HG02588 (cell line): ENCODE data around the gene COL25A1.
"Not testable (repeated sequence)": the region's sequence is repeated elsewhere in the genome, so short reads cannot be mapped to it uniquely, and the experiment has no call there.

Experiments used
- ATAC-seq: cut with Tn5 transposase; IDR thresholded peaks from one replicate; pipeline ENCODE4 v1.9.1; 2021; ENCODE audit warnings: mild to moderate bottlenecking, moderate library complexity; ENCODE audit not compliant: unreplicated experiment

COL25A1 gene

DNA sequence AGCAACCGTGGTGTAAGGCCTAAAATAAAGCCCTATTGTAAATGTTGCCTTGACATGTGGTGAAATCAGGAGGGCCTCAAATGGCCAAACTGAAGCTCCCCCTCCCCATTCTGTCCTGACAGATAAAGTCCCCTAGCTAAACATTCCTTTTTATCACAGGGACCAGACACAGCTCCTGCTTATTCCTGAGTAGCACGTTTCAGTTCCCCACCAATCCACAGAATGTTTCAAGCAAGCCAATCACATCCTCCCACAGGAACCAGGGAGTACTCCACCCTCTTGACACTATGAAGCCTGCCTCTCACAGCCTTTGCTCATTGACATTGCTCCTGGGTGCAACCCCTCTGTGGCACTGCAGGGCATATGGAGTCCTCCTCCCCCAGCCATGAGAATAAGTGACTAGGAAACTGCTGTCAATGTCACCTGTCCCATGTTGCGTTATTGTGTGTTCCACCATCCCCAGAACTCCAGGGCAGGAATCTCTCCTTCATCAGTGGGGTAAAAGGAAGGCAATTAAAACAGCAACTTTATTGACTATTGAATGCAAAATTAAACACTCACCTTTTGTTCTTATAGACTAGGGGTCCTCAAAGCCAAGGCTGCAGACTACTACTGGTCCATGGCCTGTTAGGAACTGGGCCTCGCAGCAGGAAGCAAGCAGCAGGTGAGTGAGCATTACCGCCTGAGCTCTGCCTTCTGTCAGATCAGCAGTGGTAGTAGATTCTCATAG, 128.1 kb downstream of the COL25A1 start:
- no peak for ATAC-seq

DNA sequence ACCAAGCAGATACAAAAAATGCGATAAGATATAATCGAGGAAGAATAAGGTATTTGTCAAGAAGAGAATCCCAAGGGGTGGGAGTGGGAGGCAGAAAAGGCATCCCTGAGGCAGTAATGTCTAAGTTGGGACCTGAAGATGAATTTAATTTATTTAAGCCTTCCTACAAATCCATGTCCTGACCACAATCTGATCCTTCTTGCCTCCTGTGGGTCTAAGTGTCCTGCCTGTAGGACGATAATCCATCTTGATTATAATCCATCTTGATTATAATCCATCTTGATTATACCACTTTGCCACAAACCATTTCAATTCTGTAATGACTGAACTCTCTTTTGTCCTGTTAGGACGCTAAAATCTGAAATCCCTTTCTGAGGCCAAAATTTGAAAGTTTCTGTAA, 130.2 kb downstream of the COL25A1 start:
- ATAC-seq = no peak

DNA sequence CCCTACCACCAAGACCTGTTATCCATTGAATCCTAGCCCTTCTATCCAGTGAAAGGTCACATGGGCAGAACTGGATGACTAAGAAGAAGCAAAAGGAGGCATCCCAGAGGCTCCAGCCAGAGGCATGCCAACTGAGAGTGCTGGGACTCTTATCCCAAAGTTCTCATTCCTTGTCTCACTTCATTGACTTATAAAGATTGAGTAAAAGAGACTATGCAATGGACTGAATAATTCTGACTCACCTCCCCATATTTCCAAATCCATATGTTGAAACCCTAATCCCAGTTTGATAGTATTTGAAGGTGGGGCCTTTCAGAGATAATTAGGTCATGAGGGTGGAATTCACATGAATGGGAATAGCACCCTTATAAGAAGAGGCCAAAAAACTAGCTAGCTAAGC, 131.4 kb downstream of the COL25A1 start:
- ATAC-seq = no peak

DNA sequence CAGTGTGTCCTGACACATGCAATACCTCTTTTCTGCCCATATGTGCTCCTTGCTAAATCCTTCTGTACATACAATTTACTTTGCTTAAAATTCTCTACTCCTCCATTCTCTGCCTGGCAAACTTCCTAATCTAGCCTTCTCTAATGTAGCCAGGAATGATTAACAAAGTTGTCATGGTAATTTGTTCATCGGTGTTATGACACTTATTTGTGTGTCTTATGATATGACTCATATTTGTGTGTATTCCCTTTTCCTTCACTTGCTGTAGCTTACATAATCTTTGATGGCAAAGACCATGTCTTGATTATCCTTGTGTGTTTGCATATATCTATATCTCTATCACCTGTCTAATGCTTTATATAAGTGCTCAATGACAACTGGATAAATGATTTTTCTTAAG, 133.3 kb downstream of the COL25A1 start:
- no peak for ATAC-seq

DNA sequence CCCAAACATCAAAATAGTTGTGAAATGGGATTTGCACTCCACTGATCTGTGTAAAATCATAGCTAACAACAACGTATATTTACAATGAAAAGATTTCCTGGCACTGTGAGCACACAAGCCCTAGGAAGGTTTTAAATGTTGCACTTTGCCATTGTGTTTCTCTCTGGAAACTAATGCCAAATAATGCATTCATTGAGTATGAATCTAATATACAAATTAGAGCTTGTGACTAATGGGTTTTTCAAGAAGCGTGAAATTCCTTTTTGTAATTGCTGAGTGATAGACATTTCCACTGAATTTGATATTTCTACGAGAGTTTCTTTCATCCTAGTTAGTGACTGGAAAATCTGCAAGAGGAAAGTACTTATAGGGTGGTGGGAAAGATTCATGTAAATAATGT, 135.9 kb downstream of the COL25A1 start:
- ATAC-seq = no peak

DNA sequence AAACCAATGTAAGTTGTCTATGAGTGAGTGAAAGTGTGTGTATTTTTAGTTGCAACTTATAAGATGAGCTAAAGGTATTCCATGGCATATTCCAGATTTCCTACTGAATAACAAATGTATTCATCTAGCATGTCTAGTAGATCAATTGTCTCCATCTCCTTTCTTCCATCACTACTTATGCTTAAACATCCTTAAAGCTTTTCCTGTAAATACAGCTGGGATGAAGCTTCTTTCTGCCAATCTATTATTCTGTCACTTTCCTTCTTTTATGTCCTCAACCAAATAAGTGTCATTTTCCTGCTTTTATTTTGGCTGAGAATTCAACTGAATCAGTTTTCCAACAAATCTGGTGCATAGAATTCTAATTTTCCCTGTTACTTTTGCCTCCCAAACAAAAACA, 136.3 kb downstream of the COL25A1 start:
- ATAC-seq = no peak

DNA sequence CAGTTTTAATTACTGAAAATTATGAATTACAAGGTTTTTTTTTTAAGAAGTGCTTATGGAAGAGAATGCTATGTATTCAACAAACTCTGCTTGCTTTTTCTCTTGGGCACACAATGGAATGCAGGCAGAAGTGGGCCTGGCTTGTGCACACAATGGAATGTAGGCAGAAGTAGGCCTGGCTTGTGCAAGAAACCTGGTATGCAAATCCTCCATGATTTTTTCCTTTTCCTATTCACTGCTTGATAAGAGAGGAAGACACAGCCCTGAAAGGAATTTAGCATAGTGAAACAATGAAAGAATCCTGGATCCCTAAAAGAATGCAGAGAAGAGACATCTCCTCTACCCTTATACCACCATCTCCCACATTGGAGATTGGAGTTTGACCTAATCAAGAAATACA, 138.4 kb downstream of the COL25A1 start:
- no peak for ATAC-seq

DNA sequence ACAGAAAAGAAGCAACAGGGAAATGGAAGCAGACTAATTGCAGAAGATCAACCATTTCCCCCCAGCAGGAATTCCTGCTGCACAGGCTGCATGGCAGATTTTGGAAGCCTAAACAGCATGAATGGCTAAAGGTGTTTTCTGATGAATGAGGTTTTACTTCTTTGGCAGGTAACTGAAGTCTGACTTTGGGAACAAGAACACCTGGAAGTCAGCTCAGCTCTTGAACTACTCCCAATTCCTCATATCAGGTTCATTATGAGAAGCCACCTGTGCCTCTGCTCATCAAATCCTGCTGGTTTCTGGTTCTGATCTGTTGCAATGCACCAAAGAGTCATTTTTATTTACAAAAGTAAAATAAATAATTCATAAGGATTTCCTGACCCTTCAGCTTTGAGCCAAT, 139.0 kb downstream of the COL25A1 start:
- no peak for ATAC-seq

DNA sequence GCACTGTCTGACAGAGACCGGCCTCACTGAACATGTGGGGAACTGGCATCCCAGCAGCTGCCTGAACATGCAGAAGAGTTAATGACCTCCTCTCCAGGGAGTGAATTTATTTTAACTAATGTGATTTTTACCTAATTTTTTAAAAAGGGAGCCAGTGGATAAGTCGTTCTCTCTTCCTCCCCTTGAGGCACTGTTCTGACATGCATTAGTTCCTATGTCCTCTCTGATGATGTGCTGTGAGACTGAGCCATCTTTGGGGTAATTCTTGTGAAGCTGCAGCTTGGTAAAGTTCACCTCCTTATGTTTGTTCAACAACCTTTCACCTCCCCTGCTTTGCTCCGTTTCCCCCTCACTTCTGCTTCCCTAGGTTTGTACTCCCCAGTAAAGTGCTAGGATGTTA, 139.7 kb downstream of the COL25A1 start:
- no peak for ATAC-seq

DNA sequence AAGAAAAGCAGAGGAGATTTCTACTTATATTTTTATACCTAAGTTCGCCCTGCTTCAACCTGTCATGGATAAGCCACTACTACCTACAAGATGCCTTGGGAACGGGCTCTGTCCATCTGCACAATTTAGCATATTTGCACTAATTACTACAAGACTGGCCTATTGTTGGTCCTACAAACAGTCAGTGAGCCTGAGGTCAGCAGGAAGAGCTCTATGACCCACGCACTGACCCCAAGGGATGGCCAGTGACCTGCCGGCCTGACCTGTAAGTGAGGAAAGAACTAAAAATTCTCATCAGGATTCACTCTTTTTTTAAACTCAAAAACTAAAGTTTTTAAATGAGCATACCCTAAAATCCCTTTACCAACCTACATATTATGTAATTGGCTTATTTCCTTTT, 142.0 kb downstream of the COL25A1 start:
- no peak for ATAC-seq

DNA sequence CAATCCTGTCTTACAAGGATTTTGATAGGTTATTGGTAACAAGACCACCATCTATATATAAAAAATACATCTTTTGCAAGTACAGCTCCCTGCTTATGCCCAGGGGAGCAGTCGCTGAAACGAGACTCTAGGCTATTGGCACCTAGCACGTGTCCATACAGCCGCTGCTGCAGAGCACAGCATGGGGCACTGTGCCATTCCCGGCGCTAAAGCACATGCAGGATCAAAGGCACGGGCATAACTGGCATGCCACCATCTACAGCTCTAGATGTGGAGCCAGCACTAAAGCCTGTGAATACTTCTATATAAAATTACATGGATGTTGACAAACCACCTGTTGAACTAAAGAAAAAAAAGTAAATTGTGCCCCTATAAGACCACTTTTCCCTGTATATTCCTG, 144.8 kb downstream of the COL25A1 start:
- ATAC-seq = no peak

DNA sequence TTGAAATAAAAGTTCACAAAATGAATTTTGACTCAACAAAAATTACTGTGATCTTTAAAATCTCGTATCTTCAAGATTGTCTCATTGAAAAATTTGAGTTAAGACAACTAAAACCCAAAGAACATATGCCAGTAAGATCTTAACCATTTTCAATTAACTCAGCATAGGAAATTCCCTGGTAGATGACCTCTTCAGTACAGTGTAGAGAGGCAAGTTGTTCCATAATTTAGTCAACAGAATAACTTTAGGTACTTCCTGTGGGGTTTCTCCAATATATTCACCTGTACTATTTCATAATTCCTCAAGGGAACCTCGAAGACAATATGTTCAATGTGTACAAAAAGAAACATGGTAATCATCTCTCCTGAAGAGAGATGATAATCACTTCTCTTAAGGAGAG, 145.3 kb downstream of the COL25A1 start:
- no peak for ATAC-seq

DNA sequence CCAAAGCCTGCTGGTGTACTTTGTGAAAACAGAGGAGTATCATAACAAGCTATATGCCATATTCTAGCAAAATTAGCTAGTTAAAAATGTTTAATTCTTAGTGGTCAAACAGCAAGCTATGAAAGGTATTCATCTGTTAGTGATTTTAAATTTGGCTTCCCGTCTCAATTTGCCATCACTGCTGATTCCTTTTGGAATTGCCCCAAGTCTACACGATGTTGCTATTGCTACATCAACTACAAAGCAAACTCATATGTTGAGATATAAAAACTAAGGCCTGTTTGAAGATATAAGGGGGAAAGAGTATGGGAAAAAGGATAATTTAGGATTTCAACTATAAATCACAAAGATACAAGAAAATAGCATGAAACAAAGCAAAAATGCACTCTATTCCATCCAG, 146.1 kb downstream of the COL25A1 start:
- no peak for ATAC-seq

DNA sequence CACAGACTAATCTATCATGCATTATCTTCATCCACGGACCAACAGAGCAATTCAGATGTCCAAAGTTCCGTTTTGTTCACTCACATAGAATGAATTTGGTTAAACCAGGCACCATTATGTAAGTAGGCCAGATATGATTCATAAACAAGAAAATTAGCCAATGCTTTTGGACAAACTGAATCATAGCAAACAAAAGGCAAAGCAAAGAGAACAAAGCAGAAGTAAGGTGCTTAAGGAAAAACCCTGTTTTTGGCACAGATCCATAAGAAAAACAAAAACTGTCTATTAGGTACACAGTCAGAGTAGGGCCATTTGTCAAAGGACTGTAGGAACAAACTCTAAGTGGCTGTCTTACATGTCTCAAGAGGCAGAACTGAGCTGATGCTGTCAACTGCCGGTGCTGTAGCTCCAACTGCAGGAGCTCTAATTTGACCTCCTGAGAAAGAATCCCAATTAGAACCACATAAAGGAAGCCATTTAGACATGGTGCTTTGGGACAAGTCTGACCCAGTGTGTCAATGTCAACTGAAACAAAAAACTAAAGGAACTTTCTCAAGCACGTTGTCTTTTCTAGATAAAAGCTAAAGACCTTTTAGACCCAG, 146.7 kb downstream of the COL25A1 start:
- ATAC-seq = no peak

DNA sequence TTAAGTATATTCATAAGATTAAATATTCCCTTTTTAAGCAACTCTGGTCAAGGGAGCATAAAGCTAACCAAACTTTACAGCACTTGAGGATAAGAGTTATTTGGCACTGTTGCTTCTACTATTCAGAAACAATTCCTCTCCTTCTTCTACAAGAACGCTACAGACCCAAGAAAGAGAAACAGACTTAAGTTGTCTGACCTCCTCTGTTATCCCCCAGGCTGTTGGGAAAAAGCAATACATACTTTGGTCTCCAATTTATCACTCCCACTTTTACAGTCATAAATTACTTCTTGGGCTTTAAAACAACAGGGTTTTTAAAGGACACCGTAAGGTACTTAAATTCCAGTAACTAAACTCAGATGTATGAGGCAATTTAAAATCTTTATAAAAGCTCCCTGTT, 147.4 kb downstream of the COL25A1 start:
- no peak for ATAC-seq

DNA sequence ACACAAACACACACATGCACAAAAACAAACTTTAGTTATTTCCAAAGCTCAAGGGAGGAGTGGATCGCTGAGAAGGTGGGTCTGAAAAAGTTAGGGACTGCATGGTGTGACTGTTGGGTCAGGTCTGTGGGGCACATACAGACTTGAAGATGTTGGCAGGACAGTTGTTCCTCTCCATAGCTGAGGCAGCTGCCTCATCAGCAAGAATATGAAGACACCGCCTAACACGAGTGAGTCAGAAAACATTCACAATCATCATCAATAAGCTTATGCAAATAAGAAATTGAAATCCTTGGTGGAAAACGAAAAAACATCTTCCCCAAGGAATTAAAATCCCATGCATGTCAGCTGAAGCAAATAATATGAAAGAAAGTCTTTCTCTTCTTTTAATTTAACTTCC, 148.0 kb downstream of the COL25A1 start:
- ATAC-seq = no peak

DNA sequence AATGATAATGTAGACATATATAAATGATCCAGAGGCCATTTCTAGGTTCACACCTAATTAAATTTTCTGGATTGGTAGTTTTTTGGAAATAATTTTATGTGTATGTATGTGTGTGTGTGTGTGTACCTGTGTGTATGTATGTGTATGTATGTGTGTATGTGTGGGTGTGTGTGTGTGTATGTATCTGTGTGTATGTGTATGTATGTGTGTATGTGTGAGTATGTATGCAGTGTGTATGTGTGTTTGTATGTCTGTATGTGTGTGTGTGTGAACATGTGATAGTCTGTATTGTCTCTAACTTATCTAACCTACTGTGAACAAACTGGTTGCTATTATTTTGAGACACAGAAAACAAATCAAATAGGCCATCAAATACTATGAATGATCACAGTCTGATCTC, 152.6 kb downstream of the COL25A1 start:
- ATAC-seq = no peak

DNA sequence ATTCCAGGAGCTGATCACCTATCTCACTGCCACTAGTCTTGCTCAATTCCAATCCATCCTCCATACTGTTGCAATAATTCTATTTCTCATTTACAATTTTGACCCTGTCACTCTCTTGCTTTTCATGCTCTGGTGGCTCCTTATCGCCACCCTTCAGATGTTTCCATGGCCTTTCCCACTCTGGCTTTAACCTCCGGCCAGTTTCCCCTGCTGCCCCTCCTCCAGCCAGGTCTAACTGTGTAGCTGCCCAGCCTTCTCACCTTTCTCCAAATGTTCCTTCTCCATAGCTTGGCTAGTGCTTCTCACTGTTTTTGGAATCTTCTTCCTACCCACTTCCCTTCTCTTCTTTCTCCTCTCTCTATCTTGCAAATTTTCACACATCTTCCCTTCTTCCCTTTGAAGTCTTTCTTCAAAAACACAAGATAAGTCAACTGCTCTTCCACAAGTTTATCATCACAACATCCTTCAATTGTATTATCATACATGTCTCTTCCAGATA, 153.8 kb downstream of the COL25A1 start:
- ATAC-seq = no peak

DNA sequence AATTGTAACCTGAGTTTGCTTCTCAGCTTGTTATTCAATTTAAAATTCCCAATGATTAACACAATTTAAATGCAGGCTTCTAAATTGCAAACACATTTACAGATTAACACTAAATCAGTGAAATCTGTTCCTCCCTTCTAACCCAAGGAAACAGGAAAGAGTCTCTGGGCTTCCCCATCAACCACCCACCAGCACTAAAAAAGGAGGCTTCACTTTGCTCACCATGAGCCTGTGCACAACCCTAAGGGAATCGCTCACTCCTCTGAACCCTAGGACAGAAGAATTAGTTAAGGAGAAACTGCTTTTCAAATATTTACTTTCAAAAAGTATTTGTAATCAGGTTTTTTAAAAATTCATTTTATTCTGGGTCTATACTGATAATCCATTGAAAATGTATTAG, 155.3 kb downstream of the COL25A1 start:
- ATAC-seq = no peak

DNA sequence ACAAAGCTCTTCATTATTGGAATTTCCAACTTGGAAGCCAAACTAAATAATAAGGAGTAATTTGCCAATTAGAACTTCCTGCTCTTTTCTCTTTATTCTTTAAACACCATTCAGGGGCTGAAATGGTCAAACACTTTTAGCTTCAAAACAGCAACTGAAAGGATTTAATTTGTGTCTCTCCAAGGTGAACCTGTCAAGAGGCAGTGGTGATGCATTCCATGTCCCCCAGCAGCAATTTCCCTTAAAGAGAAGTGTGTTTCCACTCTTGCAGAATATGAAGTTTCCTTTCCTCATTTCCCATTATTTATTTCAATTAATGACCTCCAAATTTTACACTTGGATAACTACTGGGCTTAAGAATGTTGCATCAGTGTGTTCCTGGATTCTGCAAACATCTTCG, 156.0 kb downstream of the COL25A1 start:
- no peak for ATAC-seq

DNA sequence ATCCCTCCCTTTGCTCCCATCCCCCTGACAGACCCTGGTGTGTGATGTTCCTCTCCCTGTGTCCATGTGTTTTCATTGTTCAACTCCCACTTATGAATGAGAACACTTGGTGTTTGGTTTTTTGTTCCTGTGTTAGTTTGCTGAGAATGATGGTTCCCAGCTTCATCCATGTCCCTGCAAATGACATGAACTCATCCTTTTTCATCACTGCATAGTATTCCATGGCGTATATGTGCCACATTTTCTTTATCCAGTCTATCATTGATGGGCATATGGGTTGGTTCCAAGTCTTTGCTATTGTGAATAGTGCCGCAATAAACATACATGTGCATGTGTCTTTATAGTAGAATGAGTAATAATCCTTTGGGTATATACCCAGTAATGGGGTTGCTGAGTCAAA, 164.3 kb downstream of the COL25A1 start:
- not testable (repeated sequence) for ATAC-seq

DNA sequence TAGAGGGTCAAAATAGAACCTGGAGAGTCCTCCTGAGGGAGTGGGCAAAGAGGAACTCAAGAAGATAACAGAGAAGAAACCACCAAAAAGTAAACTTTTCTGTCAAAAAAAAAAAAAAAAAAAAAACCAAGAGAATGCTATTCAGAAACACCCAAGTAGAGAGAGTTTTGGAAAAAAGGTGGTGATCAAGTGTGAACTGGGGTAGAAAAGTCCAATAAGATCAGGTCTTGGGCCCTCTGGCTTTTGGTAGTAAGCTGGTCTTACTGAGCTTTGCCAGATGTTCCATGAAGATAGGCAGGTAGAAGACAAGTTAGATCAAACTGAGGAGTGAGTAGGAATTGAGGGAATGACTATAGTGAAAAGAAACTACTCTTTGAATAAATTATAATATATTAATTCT, 167.5 kb downstream of the COL25A1 start:
- no peak for ATAC-seq

DNA sequence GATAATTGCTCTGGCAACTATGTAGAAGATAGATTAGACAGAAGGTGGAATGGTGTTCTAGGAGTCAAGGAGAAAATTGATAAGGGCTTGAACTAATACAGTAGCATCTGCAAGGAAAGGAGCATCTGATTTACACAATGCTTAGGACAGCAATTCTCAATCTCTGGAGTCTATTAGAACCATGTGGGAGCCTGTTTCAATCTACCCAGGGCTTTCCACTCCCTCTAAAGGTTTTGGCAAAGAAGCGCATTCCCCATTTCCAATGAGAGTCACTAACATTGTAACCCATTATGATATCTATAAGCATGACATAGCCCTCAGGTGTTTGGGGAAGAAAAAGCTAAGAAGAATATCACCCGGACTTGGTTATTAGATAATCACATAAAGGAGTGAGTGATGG, 168.2 kb downstream of the COL25A1 start:
- ATAC-seq = no peak
